GM12878 (cell line): ENCODE results near the gene RSRC1.
"Not testable (repeated sequence)": the region's sequence is repeated elsewhere in the genome, so short reads cannot be mapped to it uniquely, and the experiment has no call there.

Source experiments
- CREM ChIP-seq: IDR thresholded peaks from 2 replicates; pipeline ENCODE4 v1.6.1; 2014; ENCODE audit warnings: antibody characterized with exemption, low read depth
- E2F4 ChIP-seq: IDR thresholded peaks from 2 replicates; pipeline ENCODE4 v1.6.1; 2012; ENCODE audit warnings: low read depth, low read length, improper control_type of control experiment
- ETV6 ChIP-seq, 2 experiments: fragments of 450-650 bp in 1 of 2; IDR thresholded peaks in 1 of 2; conservative IDR thresholded peaks in 1 of 2; 2 replicates each; pipeline ENCODE4 v1.6.1; 2014; ENCODE audit warnings: antibody characterized with exemption in 1 of 2, borderline replicate concordance in 1 of 2, low read depth in 1 of 2, mild to moderate bottlenecking in 1 of 2, moderate library complexity in 1 of 2
- EZH2 ChIP-seq: IDR thresholded peaks from 2 replicates; pipeline ENCODE4 v1.6.1; 2012; ENCODE audit warnings: low read depth, mild to moderate bottlenecking, control low read depth, inconsistent platforms, low read length, borderline replicate concordance; ENCODE audit not compliant: control insufficient read depth
- FOXK2 ChIP-seq: fragments of 450-650 bp; IDR thresholded peaks from 2 replicates; pipeline ENCODE4 v1.6.1; 2017; ENCODE audit warnings: mild to moderate bottlenecking, moderate library complexity
- NRF1 ChIP-seq: conservative IDR thresholded peaks from 2 replicates; pipeline ENCODE4 v1.6.1; 2011; ENCODE audit warnings: mild to moderate bottlenecking, low read depth, low read length, improper control_type of control experiment
- SMC3 ChIP-seq: IDR thresholded peaks from 2 replicates; pipeline ENCODE4 v1.6.1; 2011; ENCODE audit warnings: low read length, improper control_type of control experiment, borderline replicate concordance
- USF2 ChIP-seq: IDR thresholded peaks from 2 replicates; pipeline ENCODE4 v1.6.1; 2011; ENCODE audit warnings: low read depth, low read length, improper control_type of control experiment, borderline replicate concordance
- ZNF592 ChIP-seq: fragments of 450-650 bp; IDR thresholded peaks from 2 replicates; pipeline ENCODE4 v1.6.1; 2017; ENCODE audit warnings: mild to moderate bottlenecking, moderate library complexity
- TF ChIP-seq, protein P1 (sequence below), 3 experiments: IDR thresholded peaks in 2 of 3; conservative IDR thresholded peaks in 1 of 3; 2 replicates each; pipeline ENCODE4 v1.5.1; 2011; ENCODE audit warnings: low read depth in 3 of 3, low read length in 3 of 3, mild to moderate bottlenecking in 3 of 3, control low read depth in 2 of 3, moderate library complexity in 2 of 3, inconsistent platforms in 1 of 3, mixed read lengths in 1 of 3; ENCODE audit not compliant: control insufficient read depth in 2 of 3, insufficient read depth in 1 of 3; ENCODE audit errors: extremely low read depth in 1 of 3

- not testable (repeated sequence) for TF ChIP-seq EZH2; NRF1; E2F4; CREM; SMC3; FOXK2; ETV6 (conservative IDR thresholded peaks at IDR 0.05 in 1 of 2, IDR thresholded peaks at IDR 0.05 in 1 of 2; ENCODE audit: borderline replicate concordance in 1 of 2, low read depth in 1 of 2); ZNF592; USF2
- TF ChIP-seq, protein P1, sequence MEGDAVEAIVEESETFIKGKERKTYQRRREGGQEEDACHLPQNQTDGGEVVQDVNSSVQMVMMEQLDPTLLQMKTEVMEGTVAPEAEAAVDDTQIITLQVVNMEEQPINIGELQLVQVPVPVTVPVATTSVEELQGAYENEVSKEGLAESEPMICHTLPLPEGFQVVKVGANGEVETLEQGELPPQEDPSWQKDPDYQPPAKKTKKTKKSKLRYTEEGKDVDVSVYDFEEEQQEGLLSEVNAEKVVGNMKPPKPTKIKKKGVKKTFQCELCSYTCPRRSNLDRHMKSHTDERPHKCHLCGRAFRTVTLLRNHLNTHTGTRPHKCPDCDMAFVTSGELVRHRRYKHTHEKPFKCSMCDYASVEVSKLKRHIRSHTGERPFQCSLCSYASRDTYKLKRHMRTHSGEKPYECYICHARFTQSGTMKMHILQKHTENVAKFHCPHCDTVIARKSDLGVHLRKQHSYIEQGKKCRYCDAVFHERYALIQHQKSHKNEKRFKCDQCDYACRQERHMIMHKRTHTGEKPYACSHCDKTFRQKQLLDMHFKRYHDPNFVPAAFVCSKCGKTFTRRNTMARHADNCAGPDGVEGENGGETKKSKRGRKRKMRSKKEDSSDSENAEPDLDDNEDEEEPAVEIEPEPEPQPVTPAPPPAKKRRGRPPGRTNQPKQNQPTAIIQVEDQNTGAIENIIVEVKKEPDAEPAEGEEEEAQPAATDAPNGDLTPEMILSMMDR (IDR thresholded peaks at IDR 0.05 in 2 of 3, conservative IDR thresholded peaks at IDR 0.05 in 1 of 3; ENCODE audit: control insufficient read depth in 2 of 3, extremely low read depth in 1 of 3, insufficient read depth in 1 of 3, low read depth in 3 of 3, low read length in 3 of 3) = not testable (repeated sequence)
Observed at GRCh38 chr3:158065574-158065973, 44.3 kb upstream of the RSRC1 start.
